Naive B cell (primary cell): ENCODE data around the gene MBOAT1. TPM values are rescaled to one million over a fixed set of nuclear protein-coding genes. Genes with fewer than 3 reads are reported as not detected.

Experiments used
- ATAC-seq, 2 donors: fragments of 150-1000 bp; cut with Tn5 transposase; 2 replicates each; pipeline ENCODE4 v1.10.0; 2021; ENCODE audit warnings: low read depth in 2 of 2, mild to moderate bottlenecking in 2 of 2, moderate library complexity in 2 of 2
- DNase-seq: peaks from one replicate; pipeline ENCODE4 v3.0.0; 2022
- H3K27ac Mint-ChIP-seq, 6 donors: one replicate each; pipeline ENCODE4 v1.8.0; 2020 to 2022; ENCODE audit warnings: mild to moderate bottlenecking in 6 of 6, mixed read lengths in 6 of 6, moderate library complexity in 5 of 6, inconsistent platforms in 2 of 6
- H3K27me3 Mint-ChIP-seq, 3 donors: one replicate each; pipeline ENCODE4 v1.8.0; 2021 to 2022; ENCODE audit warnings: mixed read lengths in 3 of 3, mild to moderate bottlenecking in 1 of 3
- H3K36me3 Mint-ChIP-seq, 2 donors: one replicate each; pipeline ENCODE4 v1.8.0; 2020 to 2022; ENCODE audit warnings: mixed read lengths in 2 of 2, inconsistent platforms in 1 of 2, mild to moderate bottlenecking in 1 of 2
- H3K4me1 Mint-ChIP-seq, 3 donors: one replicate each; pipeline ENCODE4 v1.8.0; 2020 to 2022; ENCODE audit warnings: mixed read lengths in 3 of 3, inconsistent platforms in 1 of 3, mild to moderate bottlenecking in 1 of 3, moderate library complexity in 1 of 3
- H3K4me3 Mint-ChIP-seq, 8 donors: one replicate each; pipeline ENCODE4 v1.8.0; 2020 to 2022; ENCODE audit warnings: mild to moderate bottlenecking in 8 of 8, mixed read lengths in 8 of 8, moderate library complexity in 8 of 8, inconsistent platforms in 2 of 8
- H3K9me3 Mint-ChIP-seq, 7 donors: one replicate each; pipeline ENCODE4 v1.8.0; 2020 to 2022; ENCODE audit warnings: mixed read lengths in 7 of 7, mild to moderate bottlenecking in 5 of 7, inconsistent platforms in 2 of 7, moderate library complexity in 1 of 7
- polyA plus RNA-seq, 6 donors: library from polyadenylated mRNA; unstranded; fragments of 300-500 nt; fragmentation: Illumina TruSeq; gene quantifications; one replicate each; pipeline ENCODE4 v1.2.3, GENCODE V29; 2021; ENCODE audit warnings: low read depth in 6 of 6

MBOAT1 gene
- polyA plus RNA-seq, 6 donors from 2014 or later, result 0.14 to 1.4 (median 0.86) TPM

- H3K9me3 Mint-ChIP-seq, result peaks cover 0 to 2% (median 0%) of the 10 kb centered on the region in 7 donors
- peaks cover 0 to 3% (median 0%) of the 10 kb centered on the region in 3 donors for H3K27me3 Mint-ChIP-seq
- no peak for DNase-seq
- H3K4me3 Mint-ChIP-seq, result peak overlapping the region in 1 of 8 donors; percentile 21
- H3K4me1 Mint-ChIP-seq, result no peaks in the 10 kb centered on the region
- ATAC-seq, result no peak
- H3K36me3 Mint-ChIP-seq, result no peaks in the 10 kb centered on the region
- no peak overlapping the region for H3K27ac Mint-ChIP-seq
Observed at GRCh38 chr6:20058121-20058905, 154.0 kb downstream of the MBOAT1 start.

DNA sequence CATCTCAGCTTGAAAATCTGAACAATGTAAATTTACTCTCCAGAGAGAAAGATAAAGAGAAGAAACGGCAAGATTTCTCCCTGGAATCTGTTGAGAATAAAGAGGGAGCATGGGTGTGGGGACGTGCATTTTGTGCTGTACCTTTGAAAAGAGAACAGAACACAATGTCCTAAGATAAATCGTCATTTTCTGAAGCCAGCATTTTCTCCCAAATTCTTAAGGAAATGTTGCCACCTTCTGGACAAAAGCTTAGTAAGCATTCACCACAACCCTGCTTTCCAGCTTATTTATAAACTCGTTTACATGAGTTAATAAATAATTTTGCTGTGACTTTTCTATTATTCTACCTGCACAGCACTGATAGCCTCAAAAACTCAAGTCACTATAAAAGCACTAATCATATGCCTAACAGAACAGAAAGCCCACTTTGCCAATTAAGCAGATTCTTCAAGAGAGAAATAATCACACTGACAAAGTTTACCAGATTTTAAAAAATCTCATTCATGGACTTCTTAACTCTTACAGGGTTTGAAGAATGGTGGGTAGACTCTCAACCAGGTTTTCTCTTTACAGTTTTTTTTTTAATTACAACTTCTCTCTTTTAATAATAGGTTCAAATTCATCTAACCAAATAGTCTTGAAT, 155.8 kb downstream of the MBOAT1 start:
- H3K9me3 Mint-ChIP-seq, result peaks cover 0 to 2% (median 0%) of the 10 kb centered on the region in 7 donors

DNA sequence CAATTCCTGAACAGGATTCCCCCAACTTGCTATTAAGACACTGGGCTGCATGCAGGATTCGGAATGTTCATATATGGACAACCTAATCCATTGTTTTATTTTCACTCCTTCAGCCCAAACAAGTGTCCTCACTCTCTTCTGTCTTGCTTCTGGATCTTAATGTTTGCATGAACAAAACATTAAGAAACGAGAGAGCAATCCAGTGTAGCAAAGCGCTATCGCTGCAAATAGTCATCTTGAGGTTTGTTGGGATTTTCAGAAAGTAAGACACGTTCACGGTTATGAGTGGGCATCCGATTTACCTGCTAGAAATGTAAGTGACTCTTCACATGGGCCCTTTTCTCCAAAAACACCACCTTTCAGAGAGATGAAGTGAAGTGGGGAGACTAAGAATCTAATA, 156.4 kb downstream of the MBOAT1 start:
- no peaks in the 10 kb centered on the region for H3K4me1 Mint-ChIP-seq
- no peak for ATAC-seq
- no peak overlapping the region for H3K27ac Mint-ChIP-seq
- H3K27me3 Mint-ChIP-seq, result peaks cover 0 to 3% (median 0%) of the 10 kb centered on the region in 3 donors
- no peaks in the 10 kb centered on the region for H3K36me3 Mint-ChIP-seq
- no peak for DNase-seq
- no peak overlapping the region for H3K4me3 Mint-ChIP-seq
- peaks cover 0 to 2% (median 0%) of the 10 kb centered on the region in 7 donors for H3K9me3 Mint-ChIP-seq

More for the DNA sequence above, 155.8 kb downstream of the MBOAT1 start:
- DNase-seq (no peak), ATAC-seq (no peak)
- H3K27ac Mint-ChIP-seq, result peak overlapping the region in 1 of 6 donors; percentile 62
- H3K4me3 Mint-ChIP-seq, result no peak overlapping the region
- no peaks in the 10 kb centered on the region for H3K4me1 Mint-ChIP-seq
- no peaks in the 10 kb centered on the region for H3K36me3 Mint-ChIP-seq
- H3K27me3 Mint-ChIP-seq, result peaks cover 0 to 3% (median 0%) of the 10 kb centered on the region in 3 donors

Other genes starting within 250 kb of the MBOAT1 start
- gene E2F3, start 189.4 kb upstream of the MBOAT1 start, polyA plus RNA-seq, result 1 to 10 TPM in 5 of 6 donors, under 1 TPM in 1; 0.94 to 3.4 (median 2.6) TPM